H1 (cell line): ENCODE results near the gene PLEKHH3. TPM values are rescaled to one million over a fixed set of nuclear protein-coding genes. Genes with fewer than 3 reads are reported as not detected.

Source experiments
- ASH2L ChIP-seq: fragments of 200-600, 300-600 bp; sonication (generic); IDR thresholded peaks from one replicate; pipeline ENCODE4 v1.7.1; 2017; ENCODE audit warnings: low read length
- CHD7 ChIP-seq: fragments of 300-600 bp; sonication (generic); IDR thresholded peaks from 2 replicates; pipeline ENCODE4 v1.7.1; 2012; ENCODE audit warnings: low read length, moderate library complexity, mild to moderate bottlenecking, inconsistent platforms; ENCODE audit not compliant: insufficient replicate concordance
- CTBP2 ChIP-seq: IDR thresholded peaks from 2 replicates; pipeline ENCODE4 v1.7.0; 2011; ENCODE audit warnings: borderline replicate concordance, mild to moderate bottlenecking, moderate library complexity, mixed read lengths, low read length; ENCODE audit not compliant: insufficient read depth, insufficient read length
- KDM5A ChIP-seq: fragments of 200-600 bp; IDR thresholded peaks from 2 replicates; pipeline ENCODE4 v1.7.1; 2012; ENCODE audit warnings: mild to moderate bottlenecking, low read length, inconsistent platforms, mixed read lengths
- RBBP5 ChIP-seq: IDR thresholded peaks from 2 replicates; pipeline ENCODE4 v1.7.1; 2012; ENCODE audit warnings: low read depth, mild to moderate bottlenecking, inconsistent platforms, low read length, moderate library complexity, borderline replicate concordance
- RXRA ChIP-seq: IDR thresholded peaks from 2 replicates; pipeline ENCODE4 v1.6.1; 2011; ENCODE audit warnings: low read depth, mild to moderate bottlenecking, low read length, moderate library complexity; ENCODE audit not compliant: insufficient read depth
- TBP ChIP-seq: IDR thresholded peaks from 2 replicates; pipeline ENCODE4 v1.6.1; 2011; ENCODE audit warnings: low read depth, low read length, improper control_type of control experiment
- TEAD4 ChIP-seq: IDR thresholded peaks from 2 replicates; pipeline ENCODE4 v1.6.1; 2012; ENCODE audit warnings: low read depth, low read length, inconsistent platforms, mixed read lengths
- polyA plus RNA-seq, 7 experiments: library from polyadenylated mRNA; depleted of rRNA in 3 of 7; stranded (reverse) in 5 of 7; unstranded in 2 of 7; fragments of >200 nt in 5 of 7; fragments of 200-250 nt in 2 of 7; gene quantifications; 1 replicate in 5 of 7; 2 replicates in 1 of 7; 4 replicates in 1 of 7; pipeline versions ENCODE4 v1.2.1 to v1.2.3, GENCODE V29; 2011 to 2013; ENCODE audit warnings: missing spikeins in 2 of 7, mixed read lengths in 2 of 7
- total RNA-seq: library from RNA; stranded (reverse); fragmentation: NEBNext Ultra II Directional; extraction: Animal tissue kit (Norgen Biotek cat#: 25700); gene quantifications from 2 replicates; pipeline ENCODE4 v1.2.1, GENCODE V29; 2021

PLEKHH3 gene
- total and polyA plus RNA-seq, 2 of the 8 experiments (the other 6 are each of a cell fraction or from before 2014, with no cell fraction given) = 11.1 to 13.5 TPM

GRCh38 chr17:42677012-42677857, 441 bp upstream of the PLEKHH3 start (continued):
- TF ChIP-seq CTBP2 (no peak), RBBP5 (no peak), TEAD4 (no peak), CHD7 (no peak), KDM5A (no peak), ASH2L (no peak), RXRA (no peak), TBP (no peak)
